ENCODE data around the gene MOB1A.

MOB1A gene

GRCh38 chr2:74147727-74148456 is 30.8 kb downstream of the MOB1A start, which contains the start of gene BOLA3:
Gene BOLA3 (minus strand): TSS chr2:74147912. CDS start chr2:74147874, 38 bp downstream.
- peak within 1 kb of the TSS; percentile 75; the same call in 1 of the 2 replicates for H3K27ac ChIP-seq
- TF ChIP-seq CTCF (conservative IDR thresholded peaks at IDR 0.05): peak; percentile 90

GRCh38 chr2:74146929-74147726 is 31.6 kb downstream of the MOB1A start:
- peak overlapping the region; percentile 75; the same call in 1 of the 2 replicates for H3K27ac ChIP-seq
- TF ChIP-seq CTCF (conservative IDR thresholded peaks at IDR 0.05): no peak

GRCh38 chr2:74142340-74142739 is 36.3 kb downstream of the MOB1A start:
- H3K27ac ChIP-seq: no peak overlapping the region
- no peak for TF ChIP-seq CTCF (conservative IDR thresholded peaks at IDR 0.05)

- TF ChIP-seq CTCF (conservative IDR thresholded peaks at IDR 0.05): no peak
- H3K27ac ChIP-seq: no peak overlapping the region
Observed at GRCh38 chr2:74138600-74139323, 39.9 kb downstream of the MOB1A start.

GRCh38 chr2:74137651-74138599 is 40.8 kb downstream of the MOB1A start:
- TF ChIP-seq CTCF (conservative IDR thresholded peaks at IDR 0.05): no peak

GRCh38 chr2:74131901-74132300 is 46.8 kb downstream of the MOB1A start:
- H3K27ac ChIP-seq: no peak overlapping the region
- no peak for TF ChIP-seq CTCF (conservative IDR thresholded peaks at IDR 0.05)

More at GRCh38 chr2:74137651-74138599, 40.8 kb downstream of the MOB1A start:
- H3K27ac ChIP-seq: no peak overlapping the region
